ENCODE data around the gene MAL.

Gene MAL

DNA sequence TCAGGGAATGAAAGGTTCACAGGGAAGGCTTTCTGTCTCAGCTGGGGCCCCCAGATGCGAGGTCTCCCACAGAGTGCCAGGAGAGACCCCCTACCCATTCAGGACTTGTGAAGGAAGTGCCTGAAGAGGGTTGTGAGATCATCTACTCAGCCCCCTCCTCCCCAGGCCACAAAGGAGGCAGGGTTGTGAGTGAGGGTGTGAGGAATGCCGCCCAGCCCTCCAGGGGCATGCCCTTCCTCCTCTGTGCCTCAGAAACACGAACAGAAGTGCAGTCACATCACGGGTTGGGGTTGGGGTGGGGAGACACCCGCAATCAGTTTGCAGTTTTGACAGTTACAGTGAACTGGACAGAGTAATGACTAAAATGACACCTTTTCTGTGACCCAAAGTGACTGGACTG, 5.0 kb downstream of the MAL start:
- no peak overlapping the region for H3K4me3 ChIP-seq (replicated peaks in 1 of 2; ENCODE audit: low read depth in 2 of 2, low read length in 2 of 2)
- TF ChIP-seq, protein P1, sequence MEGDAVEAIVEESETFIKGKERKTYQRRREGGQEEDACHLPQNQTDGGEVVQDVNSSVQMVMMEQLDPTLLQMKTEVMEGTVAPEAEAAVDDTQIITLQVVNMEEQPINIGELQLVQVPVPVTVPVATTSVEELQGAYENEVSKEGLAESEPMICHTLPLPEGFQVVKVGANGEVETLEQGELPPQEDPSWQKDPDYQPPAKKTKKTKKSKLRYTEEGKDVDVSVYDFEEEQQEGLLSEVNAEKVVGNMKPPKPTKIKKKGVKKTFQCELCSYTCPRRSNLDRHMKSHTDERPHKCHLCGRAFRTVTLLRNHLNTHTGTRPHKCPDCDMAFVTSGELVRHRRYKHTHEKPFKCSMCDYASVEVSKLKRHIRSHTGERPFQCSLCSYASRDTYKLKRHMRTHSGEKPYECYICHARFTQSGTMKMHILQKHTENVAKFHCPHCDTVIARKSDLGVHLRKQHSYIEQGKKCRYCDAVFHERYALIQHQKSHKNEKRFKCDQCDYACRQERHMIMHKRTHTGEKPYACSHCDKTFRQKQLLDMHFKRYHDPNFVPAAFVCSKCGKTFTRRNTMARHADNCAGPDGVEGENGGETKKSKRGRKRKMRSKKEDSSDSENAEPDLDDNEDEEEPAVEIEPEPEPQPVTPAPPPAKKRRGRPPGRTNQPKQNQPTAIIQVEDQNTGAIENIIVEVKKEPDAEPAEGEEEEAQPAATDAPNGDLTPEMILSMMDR (IDR thresholded peaks at IDR 0.05; ENCODE audit: low read depth, low read length) = no peak
- DNase-seq (ENCODE audit: low read depth in 2 of 2) = no peak

DNA sequence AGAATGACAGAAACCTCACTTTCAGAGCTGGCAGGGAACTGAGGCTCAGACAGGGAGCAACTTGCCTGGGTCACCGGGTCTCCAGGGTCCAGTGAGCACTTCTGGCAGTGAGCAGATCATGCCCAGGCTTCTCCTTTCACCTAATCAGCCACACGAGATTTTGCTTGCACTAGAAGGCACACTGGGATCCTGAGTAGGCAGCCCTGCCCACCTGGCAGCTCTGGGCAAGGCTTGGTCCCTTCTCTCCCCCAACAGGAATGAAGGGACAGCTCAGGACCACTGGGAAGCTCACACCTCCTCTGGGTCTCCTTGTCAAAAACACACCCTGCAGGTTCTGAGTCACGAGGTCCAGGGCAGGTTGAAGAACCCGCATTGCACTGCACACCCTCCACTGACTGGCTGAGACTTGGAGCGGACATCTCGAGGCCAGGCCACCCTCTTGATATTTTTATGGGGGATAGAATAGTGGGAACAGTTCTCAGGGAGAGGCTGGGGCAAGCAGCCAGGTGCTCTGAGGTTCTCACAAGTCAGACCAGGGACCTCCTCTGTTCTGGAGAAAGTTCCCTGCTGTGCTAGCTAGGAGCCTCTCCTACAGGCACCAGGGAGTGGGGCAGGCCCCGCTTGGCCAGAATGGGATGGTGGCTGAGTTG, 5.7 kb downstream of the MAL start:
- DNase-seq (ENCODE audit: low read depth in 2 of 2) = no peak
- TF ChIP-seq, protein P1 (IDR thresholded peaks at IDR 0.05; ENCODE audit: low read depth, low read length) = no peak
- no peak overlapping the region for H3K4me3 ChIP-seq (replicated peaks in 1 of 2; ENCODE audit: low read depth in 2 of 2, low read length in 2 of 2)

DNA sequence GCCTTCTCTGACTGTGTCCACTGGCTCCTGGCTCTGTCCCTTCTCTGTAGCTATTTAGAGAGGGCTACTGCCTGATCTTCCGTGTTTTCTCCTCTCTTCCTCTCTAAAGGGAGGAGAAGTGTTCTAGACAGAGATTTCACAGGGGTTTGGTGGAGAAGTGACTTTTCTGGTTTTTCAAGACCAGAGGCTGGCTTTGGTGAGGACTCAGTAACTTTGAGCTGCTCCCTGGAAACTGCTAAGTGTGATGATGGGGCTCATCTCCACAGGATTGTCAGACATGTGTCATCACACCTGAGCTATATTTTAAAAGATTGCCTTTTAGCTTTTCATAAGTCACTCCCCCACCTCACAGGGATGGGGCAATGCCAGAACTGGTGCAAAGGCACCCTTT, 6.2 kb downstream of the MAL start:
- no peak overlapping the region for H3K4me3 ChIP-seq (replicated peaks in 1 of 2; ENCODE audit: low read depth in 2 of 2, low read length in 2 of 2)
- TF ChIP-seq, protein P1 (IDR thresholded peaks at IDR 0.05; ENCODE audit: low read depth, low read length) = no peak
- no peak for DNase-seq (ENCODE audit: low read depth in 2 of 2)

DNA sequence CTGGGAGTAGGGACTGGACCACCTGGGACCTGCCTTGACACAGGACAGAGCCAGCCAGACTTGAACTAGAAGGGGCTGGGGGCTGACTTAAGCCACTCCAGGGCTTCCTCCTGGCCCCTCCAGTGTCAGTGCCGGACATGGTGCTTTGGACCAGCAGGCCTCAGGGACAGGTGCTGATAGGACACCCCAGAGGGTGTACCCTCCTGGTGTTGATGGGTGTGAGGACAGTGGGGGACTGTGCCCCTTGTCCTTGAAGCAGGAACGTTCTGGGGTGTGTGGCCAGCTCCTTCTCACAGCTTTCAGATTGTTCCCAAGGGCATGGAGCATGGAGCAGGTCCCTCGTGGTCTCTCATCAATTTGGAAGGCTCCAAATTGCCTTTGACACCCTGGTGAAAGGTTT, 6.8 kb downstream of the MAL start:
- TF ChIP-seq, protein P1 (IDR thresholded peaks at IDR 0.05; ENCODE audit: low read depth, low read length) = no peak
- no peak for DNase-seq (ENCODE audit: low read depth in 2 of 2)
- H3K4me3 ChIP-seq (replicated peaks in 1 of 2; ENCODE audit: low read depth in 2 of 2, low read length in 2 of 2) = no peak overlapping the region

DNA sequence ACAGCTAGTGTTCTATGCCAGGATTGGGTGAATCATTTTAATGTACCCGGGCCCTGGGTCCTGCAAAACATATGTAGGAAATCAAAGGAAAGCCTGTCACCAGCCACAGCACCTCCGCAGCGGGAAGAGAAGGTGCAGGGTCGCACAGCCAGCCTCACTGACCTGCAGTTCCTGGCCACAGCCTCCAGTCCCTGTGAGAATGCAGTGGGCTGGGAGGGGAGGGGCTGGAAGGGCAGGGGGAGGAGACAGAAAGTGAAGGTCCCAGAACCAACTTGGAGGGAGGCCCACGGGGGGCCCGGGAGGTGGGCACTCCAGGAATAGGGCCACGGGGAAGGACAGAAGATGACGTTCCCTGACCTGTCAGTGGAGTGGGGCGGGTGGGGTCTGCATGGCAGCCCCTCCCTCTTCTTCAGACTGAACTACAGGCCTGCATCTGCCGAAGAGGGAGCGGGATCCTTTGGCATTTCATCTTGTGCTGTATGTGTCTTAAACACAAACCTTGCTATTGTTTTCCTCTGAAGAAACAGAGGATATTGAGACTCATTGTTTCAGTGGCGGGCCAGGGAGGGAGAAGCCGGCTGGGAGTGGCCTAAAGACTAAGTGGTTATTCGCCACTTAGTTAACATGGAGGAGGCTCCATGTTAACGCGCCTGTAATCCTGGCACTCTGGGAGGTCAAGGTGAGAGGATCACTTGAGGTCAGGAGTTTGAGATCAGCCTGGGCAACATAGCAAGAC, 7.5 kb downstream of the MAL start:
- TF ChIP-seq, protein P1 (IDR thresholded peaks at IDR 0.05; ENCODE audit: low read depth, low read length) = no peak
- no peak for DNase-seq (ENCODE audit: low read depth in 2 of 2)
- H3K4me3 ChIP-seq (replicated peaks in 1 of 2; ENCODE audit: low read depth in 2 of 2, low read length in 2 of 2) = no peak overlapping the region

DNA sequence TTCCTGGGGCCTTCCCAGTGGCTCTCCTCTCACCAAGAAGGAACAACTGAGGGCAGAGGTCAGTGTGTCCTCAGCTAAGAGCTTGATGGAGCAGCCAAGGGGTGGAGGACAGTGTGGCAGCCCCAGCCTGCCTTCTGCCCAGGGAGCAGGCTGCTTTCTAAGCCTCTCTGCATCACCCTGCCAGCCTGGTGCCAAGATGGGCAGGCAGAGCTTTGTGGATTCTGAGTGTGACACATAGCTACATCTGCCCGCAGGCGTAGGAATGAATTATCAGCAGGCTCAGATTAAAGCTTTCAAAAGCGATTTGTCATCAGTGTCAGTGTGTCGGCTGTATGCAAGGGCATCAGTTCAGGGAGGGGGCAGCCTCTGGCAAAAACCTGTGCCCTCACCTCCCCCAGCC, 8.7 kb downstream of the MAL start:
- TF ChIP-seq, protein P1 (IDR thresholded peaks at IDR 0.05; ENCODE audit: low read depth, low read length) = no peak
- no peak overlapping the region for H3K4me3 ChIP-seq (replicated peaks in 1 of 2; ENCODE audit: low read depth in 2 of 2, low read length in 2 of 2)
- no peak for DNase-seq (ENCODE audit: low read depth in 2 of 2)
